SK-N-SH treated with all-trans-retinoic acid at 6 μM for 48 hours (cell line): ENCODE data around the gene TBXT.
"Not testable (repeated sequence)": the region's sequence is repeated elsewhere in the genome, so short reads cannot be mapped to it uniquely, and the experiment has no call there.

Experiments
- ATAC-seq: fragments of 200-7000 bp; cut with Tn5 transposase; 3 replicates; pipeline ENCODE4 v1.9.1; 2020; ENCODE audit warnings: mild to moderate bottlenecking, moderate library complexity
- BACH2 ChIP-seq: fragments of 250-450 bp; sonication (Bioruptor Pico); IDR thresholded peaks from 2 replicates; pipeline ENCODE4 v1.9.0; 2021; ENCODE audit warnings: mild to moderate bottlenecking, borderline replicate concordance
- CREB5 ChIP-seq: fragments of 250-450 bp; sonication (Bioruptor Pico); IDR thresholded peaks from 2 replicates; pipeline ENCODE4 v1.5.1; 2020; ENCODE audit warnings: low read depth, mild to moderate bottlenecking, moderate library complexity
- CSRNP3 ChIP-seq: fragments of 250-450 bp; sonication (Bioruptor Pico); IDR thresholded peaks from 2 replicates; pipeline ENCODE4 v1.5.1; 2021; ENCODE audit warnings: mild to moderate bottlenecking, moderate library complexity
- ESRRG ChIP-seq: fragments of 250-450 bp; sonication (Bioruptor Pico); IDR thresholded peaks from 2 replicates; pipeline ENCODE4 v1.6.1; 2021; ENCODE audit warnings: mild to moderate bottlenecking
- GLIS3 ChIP-seq: fragments of 250-450 bp; sonication (Bioruptor Pico); IDR thresholded peaks from 2 replicates; pipeline ENCODE4 v1.5.0; 2020; ENCODE audit warnings: mild to moderate bottlenecking, moderate library complexity
- ISL1 ChIP-seq: fragments of 250-450 bp; sonication (Bioruptor Pico); IDR thresholded peaks from 2 replicates; pipeline ENCODE4 v2.1.2; 2022; ENCODE audit warnings: mild to moderate bottlenecking, moderate library complexity
- OSR1 ChIP-seq: fragments of 250-450 bp; sonication (Bioruptor Pico); IDR thresholded peaks from 2 replicates; pipeline ENCODE4 v1.8.0; 2022; ENCODE audit warnings: moderate library complexity, mild to moderate bottlenecking, inconsistent platforms
- POU6F1 ChIP-seq: fragments of 250-450 bp; sonication (Bioruptor Pico); IDR thresholded peaks from 2 replicates; pipeline ENCODE4 v1.8.0; 2021; ENCODE audit warnings: low read depth, mild to moderate bottlenecking, moderate library complexity, borderline replicate concordance
- PPARA ChIP-seq: fragments of 250-450 bp; sonication (Bioruptor Pico); IDR thresholded peaks from 2 replicates; pipeline ENCODE4 v1.5.0; 2020; ENCODE audit warnings: mild to moderate bottlenecking, borderline replicate concordance
- SNAI2 ChIP-seq: fragments of 250-450 bp; sonication (Bioruptor Pico); IDR thresholded peaks from 2 replicates; pipeline ENCODE4 v1.5.0; 2020; ENCODE audit warnings: mild to moderate bottlenecking, moderate library complexity
- TCF4 ChIP-seq: fragments of 250-450 bp; sonication (Bioruptor Pico); IDR thresholded peaks from 2 replicates; pipeline ENCODE4 v1.8.0; 2021; ENCODE audit warnings: mild to moderate bottlenecking, moderate library complexity, borderline replicate concordance
- TSHZ2 ChIP-seq: fragments of 250-450 bp; sonication (Bioruptor Pico); IDR thresholded peaks from 2 replicates; pipeline ENCODE4 v1.5.0; 2020; ENCODE audit warnings: mild to moderate bottlenecking, moderate library complexity
- ZC3H10 ChIP-seq: fragments of 250-450 bp; sonication (Bioruptor Pico); IDR thresholded peaks from 2 replicates; pipeline ENCODE4 v1.5.1; 2021; ENCODE audit warnings: mild to moderate bottlenecking, moderate library complexity
- ZFP3 ChIP-seq: fragments of 250-450 bp; sonication (Bioruptor Pico); IDR thresholded peaks from 2 replicates; pipeline ENCODE4 v1.5.0; 2020; ENCODE audit warnings: mild to moderate bottlenecking, moderate library complexity
- ZNF70 ChIP-seq: fragments of 450-650 bp; formaldehyde crosslinking; IDR thresholded peaks from 2 replicates; pipeline ENCODE4 v1.5.0; 2020; ENCODE audit warnings: mild to moderate bottlenecking, moderate library complexity
- ZNF8 ChIP-seq: fragments of 450-650 bp; formaldehyde crosslinking; IDR thresholded peaks from 2 replicates; pipeline ENCODE4 v1.5.0; 2020; ENCODE audit warnings: mild to moderate bottlenecking, moderate library complexity

The TBXT gene

GRCh38 chr6:166176106-166176505 is 8.5 kb upstream of the TBXT start:
- TF ChIP-seq PPARA (CRISPR knock-in tag) (no peak), CREB5 (CRISPR knock-in tag) (no peak), ZFP3 (CRISPR knock-in tag) (no peak), TCF4 (CRISPR knock-in tag) (no peak), ISL1 (no peak), ZNF70 (no peak), ESRRG (CRISPR knock-in tag) (no peak), BACH2 (no peak), GLIS3 (CRISPR knock-in tag) (no peak), OSR1 (no peak), ZC3H10 (CRISPR knock-in tag) (no peak), ZNF8 (CRISPR knock-in tag) (no peak), CSRNP3 (CRISPR knock-in tag) (no peak), SNAI2 (CRISPR knock-in tag) (no peak), POU6F1 (no peak)
- ATAC-seq: no peak

DNA sequence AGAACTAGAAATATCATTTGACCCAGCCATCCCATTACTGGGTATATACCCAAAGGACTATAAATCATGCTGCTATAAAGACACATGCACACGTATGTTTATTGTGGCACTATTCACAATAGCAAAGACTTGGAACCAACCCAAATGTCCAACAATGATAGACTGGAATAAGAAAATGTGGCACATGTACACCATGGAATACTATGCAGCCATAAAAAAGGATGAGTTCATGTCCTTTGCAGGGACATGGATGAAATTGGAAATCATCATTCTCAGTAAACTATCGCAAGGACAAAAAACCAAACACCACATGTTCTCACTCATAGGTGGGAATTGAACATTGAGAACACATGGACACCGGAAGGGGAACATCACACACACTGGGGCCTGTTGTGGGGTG is 7.4 kb upstream of the TBXT start:
- not testable (repeated sequence) for ATAC-seq

GRCh38 chr6:166174031-166174430 is 6.4 kb upstream of the TBXT start:
- no peak for TF ChIP-seq TSHZ2 (CRISPR knock-in tag)
- TF ChIP-seq, all 23 proteins: peak for 0
- no peak for ATAC-seq

- no peak for TF ChIP-seq ZNF70
- no peak for TF ChIP-seq ZFP3 (CRISPR knock-in tag)
- no peak for ATAC-seq
Observed at GRCh38 chr6:166173281-166173951, 5.8 kb upstream of the TBXT start.

DNA sequence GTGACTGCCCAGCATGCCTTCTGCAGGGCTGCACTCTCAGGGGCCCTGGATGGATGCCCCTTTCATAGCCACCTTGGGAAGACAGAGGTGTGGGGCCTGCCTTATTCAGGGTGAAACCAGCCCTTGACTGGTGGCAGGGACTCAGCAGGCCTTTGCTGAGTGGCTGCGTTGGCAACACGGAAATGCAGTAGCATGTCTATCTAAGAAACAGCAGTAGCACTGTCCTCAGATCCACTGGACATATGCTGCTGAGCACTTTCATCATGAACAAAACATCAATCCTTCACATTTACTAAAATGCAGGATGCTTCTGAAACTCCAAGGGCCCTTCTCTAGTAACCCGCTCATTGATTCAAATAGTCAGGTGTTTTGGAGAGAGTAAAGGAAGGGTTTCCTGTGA is 4.9 kb upstream of the TBXT start:
- no peak for TF ChIP-seq PPARA (CRISPR knock-in tag)
- no peak for ATAC-seq

GRCh38 chr6:166169549-166170421 is 2.1 kb upstream of the TBXT start:
- TF ChIP-seq SNAI2 (CRISPR knock-in tag) (no peak), ZC3H10 (CRISPR knock-in tag) (no peak), CREB5 (CRISPR knock-in tag) (no peak), GLIS3 (CRISPR knock-in tag) (no peak), TCF4 (CRISPR knock-in tag) (no peak), BACH2 (no peak)
- ATAC-seq: no peak
